Neutrophil (primary cell): ENCODE measurements around the gene C1orf35.

Experiments used
- H3K27ac ChIP-seq: fragments of 200-600 bp; sonication (generic); 2 replicates; pipeline ENCODE4 v1.5.1; 2016; ENCODE audit warnings: mild to moderate bottlenecking, moderate library complexity
- H3K27me3 ChIP-seq: fragments of 200-600 bp; sonication (generic); 2 replicates; pipeline ENCODE4 v1.6.0; 2016; ENCODE audit warnings: mild to moderate bottlenecking
- H3K36me3 ChIP-seq: fragments of 200-600 bp; sonication (generic); 2 replicates; pipeline ENCODE4 v1.5.1; 2017
- H3K4me1 ChIP-seq, 2 experiments: fragments of 200-600 bp in 1 of 2; sonication (generic) in 1 of 2; 1 replicate in 1 of 2; 2 replicates in 1 of 2; pipeline versions ENCODE4 v1.5.1 to v1.6.1; 2013 to 2016; ENCODE audit warnings: low read depth in 1 of 2, low read length in 1 of 2, mild to moderate bottlenecking in 1 of 2, moderate library complexity in 1 of 2; ENCODE audit not compliant: control insufficient read depth in 1 of 2, insufficient read depth in 1 of 2
- H3K4me3 ChIP-seq, 2 experiments: fragments of 200-600 bp in 1 of 2; sonication (generic) in 1 of 2; 1 replicate in 1 of 2; 2 replicates in 1 of 2; pipeline ENCODE4 v1.5.1; 2013 to 2016; ENCODE audit warnings: low read depth in 1 of 2, low read length in 1 of 2, mild to moderate bottlenecking in 1 of 2, moderate library complexity in 1 of 2
- H3K9me3 ChIP-seq: fragments of 200-600 bp; sonication (generic); 2 replicates; pipeline ENCODE4 v1.5.1; 2016
- TF ChIP-seq, protein P1 (sequence below): fragments of 200-600 bp; sonication (generic); IDR thresholded peaks from 2 replicates; pipeline ENCODE4 v1.5.1; 2016; ENCODE audit warnings: antibody characterized with exemption

The C1orf35 gene

DNA sequence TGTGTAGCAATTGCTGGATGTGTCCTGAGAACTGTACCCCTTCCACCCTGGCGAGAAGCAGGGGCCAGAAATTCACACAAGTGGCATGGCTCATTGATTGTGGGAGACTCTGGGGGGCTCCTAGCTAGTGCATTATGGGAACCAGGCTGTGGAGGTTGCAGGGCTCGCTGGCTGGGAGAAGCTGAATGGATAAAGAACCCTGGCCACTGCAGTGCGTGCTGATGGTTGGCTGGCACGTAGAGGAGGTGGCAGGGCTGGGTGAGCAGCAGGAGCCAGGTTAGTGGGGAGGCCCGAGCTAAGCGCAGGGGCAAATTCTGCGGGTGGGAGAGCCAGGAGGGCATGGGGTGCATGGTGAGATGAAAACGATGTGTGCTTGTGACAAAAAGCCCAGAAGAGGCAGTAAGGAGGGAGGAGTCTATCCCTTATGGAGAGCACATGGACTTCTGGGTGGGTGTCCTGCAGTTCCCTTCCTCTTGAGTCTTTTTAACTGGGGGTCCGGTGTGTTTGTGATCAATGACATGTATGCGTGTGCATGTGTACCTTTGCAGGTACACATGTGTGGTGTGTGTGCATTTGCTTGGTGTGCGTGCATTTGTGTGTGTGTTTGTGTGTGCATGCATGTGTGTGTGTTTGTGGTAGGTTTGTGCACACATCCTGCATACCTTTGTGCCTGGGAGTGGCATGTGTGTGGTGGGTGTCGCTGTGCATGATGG is 40.5 kb upstream of the C1orf35 start:
- no peaks in the 10 kb centered on the region for H3K9me3 ChIP-seq
- no peaks in the 10 kb centered on the region for H3K27me3 ChIP-seq
- TF ChIP-seq, protein P1, sequence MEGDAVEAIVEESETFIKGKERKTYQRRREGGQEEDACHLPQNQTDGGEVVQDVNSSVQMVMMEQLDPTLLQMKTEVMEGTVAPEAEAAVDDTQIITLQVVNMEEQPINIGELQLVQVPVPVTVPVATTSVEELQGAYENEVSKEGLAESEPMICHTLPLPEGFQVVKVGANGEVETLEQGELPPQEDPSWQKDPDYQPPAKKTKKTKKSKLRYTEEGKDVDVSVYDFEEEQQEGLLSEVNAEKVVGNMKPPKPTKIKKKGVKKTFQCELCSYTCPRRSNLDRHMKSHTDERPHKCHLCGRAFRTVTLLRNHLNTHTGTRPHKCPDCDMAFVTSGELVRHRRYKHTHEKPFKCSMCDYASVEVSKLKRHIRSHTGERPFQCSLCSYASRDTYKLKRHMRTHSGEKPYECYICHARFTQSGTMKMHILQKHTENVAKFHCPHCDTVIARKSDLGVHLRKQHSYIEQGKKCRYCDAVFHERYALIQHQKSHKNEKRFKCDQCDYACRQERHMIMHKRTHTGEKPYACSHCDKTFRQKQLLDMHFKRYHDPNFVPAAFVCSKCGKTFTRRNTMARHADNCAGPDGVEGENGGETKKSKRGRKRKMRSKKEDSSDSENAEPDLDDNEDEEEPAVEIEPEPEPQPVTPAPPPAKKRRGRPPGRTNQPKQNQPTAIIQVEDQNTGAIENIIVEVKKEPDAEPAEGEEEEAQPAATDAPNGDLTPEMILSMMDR: no peak
- H3K36me3 ChIP-seq: peaks cover 44% of the 10 kb centered on the region
- H3K27ac ChIP-seq: no peak overlapping the region
- H3K4me1 ChIP-seq: peaks cover 20 to 23% of the 10 kb centered on the region in 2 experiments
- no peak overlapping the region for H3K4me3 ChIP-seq

DNA sequence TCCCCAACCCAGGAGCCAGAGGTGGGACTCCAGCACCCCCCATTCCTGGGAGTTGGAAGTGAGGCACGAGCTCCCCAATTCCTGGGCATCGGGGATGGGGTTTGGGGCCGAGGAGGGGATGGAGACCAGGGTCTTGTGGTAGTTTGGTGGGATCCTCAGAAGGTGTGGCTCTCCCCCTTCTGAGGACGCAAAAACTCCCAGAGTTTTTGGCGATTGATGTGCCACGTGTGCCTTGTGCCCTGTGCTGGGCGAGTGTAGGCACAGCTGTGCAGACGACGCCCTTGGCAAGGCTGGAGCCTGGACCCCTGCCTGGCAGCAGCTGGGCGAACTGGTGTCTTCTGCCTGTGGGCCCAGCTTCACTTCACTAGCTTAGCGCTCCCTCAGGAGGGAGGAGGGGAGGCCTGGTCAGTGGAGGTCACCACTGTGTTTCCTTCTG is 39.6 kb upstream of the C1orf35 start:
- peaks cover 25 to 27% of the 10 kb centered on the region in 2 experiments for H3K4me1 ChIP-seq
- no peak overlapping the region for H3K27ac ChIP-seq
- H3K36me3 ChIP-seq: peaks cover 35% of the 10 kb centered on the region
- H3K4me3 ChIP-seq: no peak overlapping the region
- H3K27me3 ChIP-seq: no peaks in the 10 kb centered on the region
- no peaks in the 10 kb centered on the region for H3K9me3 ChIP-seq
- TF ChIP-seq, protein P1: no peak

DNA sequence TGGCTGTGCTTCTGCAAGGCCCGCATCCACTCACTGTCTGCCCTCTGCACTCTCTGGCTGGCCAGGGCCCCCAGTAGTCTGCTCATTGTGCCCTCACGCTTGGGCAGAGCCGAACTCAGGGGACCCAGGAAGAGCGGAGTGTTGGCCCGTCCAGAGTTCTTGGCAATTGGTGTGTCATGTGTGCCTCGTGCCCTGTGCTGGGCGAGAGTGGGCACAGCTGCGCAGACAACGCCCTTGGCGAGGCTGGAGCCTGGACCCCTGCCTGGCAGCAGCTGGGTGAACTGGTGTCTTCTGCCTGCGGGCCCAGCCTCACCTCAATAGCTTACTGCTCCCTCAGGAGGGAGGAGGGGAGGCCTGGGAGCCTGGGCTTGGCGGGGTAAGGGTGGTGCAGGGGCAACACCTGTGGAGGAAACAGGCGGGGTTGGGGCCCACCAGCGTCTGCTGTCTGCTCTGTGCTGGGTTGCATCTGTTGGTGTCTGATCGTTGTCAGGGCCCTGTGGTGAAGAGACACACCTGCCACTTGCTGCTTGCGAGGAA is 39.1 kb upstream of the C1orf35 start:
- Histone ChIP-seq H3K36me3 (peaks cover 30% of the 10 kb centered on the region), H3K27ac (peak overlapping the region; percentile 98), H3K27me3 (no peaks in the 10 kb centered on the region), H3K4me1 (peaks cover 26 to 27% of the 10 kb centered on the region in 2 experiments), H3K9me3 (no peaks in the 10 kb centered on the region), H3K4me3 (no peak overlapping the region)
- TF ChIP-seq, protein P1: no peak

- Histone ChIP-seq H3K9me3 (no peaks in the 10 kb centered on the region), H3K4me3 (peak overlapping the region; percentile 83 to 95), H3K27ac (peak overlapping the region; percentile 98), H3K4me1 (peaks cover 33 to 34% of the 10 kb centered on the region in 2 experiments), H3K27me3 (no peaks in the 10 kb centered on the region), H3K36me3 (peaks cover 22% of the 10 kb centered on the region)
- TF ChIP-seq, protein P1: no peak
Measured at GRCh38 chr1:228141226-228142044, 38.3 kb upstream of the C1orf35 start.

- no peaks in the 10 kb centered on the region for H3K27me3 ChIP-seq
- H3K4me1 ChIP-seq: peaks cover 39 to 40% of the 10 kb centered on the region in 2 experiments
- peak overlapping the region; percentile 83 to 95 for H3K4me3 ChIP-seq
- H3K9me3 ChIP-seq: no peaks in the 10 kb centered on the region
- peaks cover 15% of the 10 kb centered on the region for H3K36me3 ChIP-seq
- TF ChIP-seq, protein P1: no peak
- peak overlapping the region; percentile 98 for H3K27ac ChIP-seq
Measured at GRCh38 chr1:228140724-228141225, 37.6 kb upstream of the C1orf35 start.
